ENCODE results near the gene STK33.

DNA sequence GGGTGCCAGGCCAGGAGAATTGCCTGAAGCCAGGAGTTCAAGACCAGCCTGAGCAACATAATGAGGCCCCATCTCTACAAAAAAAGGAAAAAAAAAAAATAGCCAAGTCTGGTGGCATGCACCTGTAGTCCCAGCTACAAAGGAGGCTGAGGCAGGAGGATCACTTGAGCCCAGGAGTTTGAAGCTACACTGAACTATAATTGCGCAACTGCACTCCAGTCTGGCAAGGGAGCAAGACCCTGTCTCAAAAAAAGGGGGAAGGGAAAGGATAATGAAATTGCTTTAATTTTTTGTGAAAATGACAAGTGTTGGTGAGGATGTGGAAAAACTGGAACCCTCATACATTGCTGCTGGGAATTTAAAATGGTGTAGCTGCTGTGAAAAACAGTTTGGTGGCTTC, 19.2 kb downstream of the STK33 start:
- TF ChIP-seq, protein P1, sequence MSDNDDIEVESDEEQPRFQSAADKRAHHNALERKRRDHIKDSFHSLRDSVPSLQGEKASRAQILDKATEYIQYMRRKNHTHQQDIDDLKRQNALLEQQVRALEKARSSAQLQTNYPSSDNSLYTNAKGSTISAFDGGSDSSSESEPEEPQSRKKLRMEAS (IDR thresholded peaks at IDR 0.05) = no peak
- TF ChIP-seq REST (IDR thresholded peaks at IDR 0.05; ENCODE audit: low read depth) (no peak), EP300 (IDR thresholded peaks at IDR 0.05; ENCODE audit: borderline replicate concordance) (no peak), TEAD4 (IDR thresholded peaks at IDR 0.05) (no peak), TAF1 (IDR thresholded peaks at IDR 0.05; ENCODE audit: low read depth) (no peak), CEBPB (IDR thresholded peaks at IDR 0.05) (peak; percentile 69), FOXM1 (IDR thresholded peaks at IDR 0.05; ENCODE audit: borderline replicate concordance, low read depth) (no peak), TCF12 (IDR thresholded peaks at IDR 0.05; ENCODE audit: low read depth) (no peak)

All from Ishikawa (cell line).